ENCODE data around the gene SWT1. TPM values are rescaled to one million over a fixed set of nuclear protein-coding genes. Genes with fewer than 3 reads are reported as not detected.

SWT1 gene
- total RNA-seq, 3 donors from 2014 or later = 10.5 to 13.9 (median 10.9) TPM

GRCh38 chr1:185267301-185267700 lies 110.3 kb downstream of the SWT1 start:
- no peak overlapping the region for H3K4me3 ChIP-seq
- H3K4me1 ChIP-seq = no peaks in the 10 kb centered on the region
- intact Hi-C loops (cut with DNase I; ENCODE audit: low total_unique reads) = no loop called here
- DNase-seq (ENCODE audit: low spot score in 2 of 2) = no peak
- no peaks in the 10 kb centered on the region for H3K27me3 ChIP-seq
- H3K27ac ChIP-seq = no peak overlapping the region
- H3K9me3 ChIP-seq = no peaks in the 10 kb centered on the region
- no peak for TF ChIP-seq POLR2A (IDR thresholded peaks at IDR 0.05)
- TF ChIP-seq POLR2AphosphoS5 (IDR thresholded peaks at IDR 0.05) = no peak
- no peak for TF ChIP-seq CTCF (IDR thresholded peaks at IDR 0.05)
- H3K36me3 ChIP-seq = no peaks in the 10 kb centered on the region

- H3K9me3 ChIP-seq = no peaks in the 10 kb centered on the region
- intact Hi-C loops (cut with DNase I; ENCODE audit: low total_unique reads) = no loop called here
- H3K27me3 ChIP-seq = no peaks in the 10 kb centered on the region
- TF ChIP-seq CTCF (IDR thresholded peaks at IDR 0.05) (no peak), POLR2AphosphoS5 (IDR thresholded peaks at IDR 0.05) (no peak), POLR2A (IDR thresholded peaks at IDR 0.05) (no peak)
- no peak overlapping the region for H3K27ac ChIP-seq
- no peak for DNase-seq (ENCODE audit: low spot score in 2 of 2)
- no peak overlapping the region for H3K4me3 ChIP-seq
- no peaks in the 10 kb centered on the region for H3K4me1 ChIP-seq
- no peaks in the 10 kb centered on the region for H3K36me3 ChIP-seq
Measured at GRCh38 chr1:185267701-185268100, 110.7 kb downstream of the SWT1 start.

- intact Hi-C loops (cut with DNase I; ENCODE audit: low total_unique reads) = no loop called here
- no peaks in the 10 kb centered on the region for H3K4me1 ChIP-seq
- no peaks in the 10 kb centered on the region for H3K9me3 ChIP-seq
- no peak overlapping the region for H3K4me3 ChIP-seq
- H3K27ac ChIP-seq = no peak overlapping the region
- no peak for DNase-seq (ENCODE audit: low spot score in 2 of 2)
- H3K36me3 ChIP-seq = no peaks in the 10 kb centered on the region
- H3K27me3 ChIP-seq = no peaks in the 10 kb centered on the region
- no peak for TF ChIP-seq CTCF (IDR thresholded peaks at IDR 0.05)
- TF ChIP-seq POLR2AphosphoS5 (IDR thresholded peaks at IDR 0.05) = no peak
- TF ChIP-seq POLR2A (IDR thresholded peaks at IDR 0.05) = no peak
Measured at GRCh38 chr1:185268352-185268751, 111.4 kb downstream of the SWT1 start.

- intact Hi-C loops (cut with DNase I; ENCODE audit: low total_unique reads) = no loop called here
Measured at GRCh38 chr1:185271921-185272320, 115.0 kb downstream of the SWT1 start.

GRCh38 chr1:185279571-185279970 lies 122.6 kb downstream of the SWT1 start:
- DNase-seq (ENCODE audit: low spot score in 2 of 2) = no peak
- H3K9me3 ChIP-seq = no peaks in the 10 kb centered on the region
- H3K36me3 ChIP-seq = no peaks in the 10 kb centered on the region
- TF ChIP-seq POLR2AphosphoS5 (IDR thresholded peaks at IDR 0.05) (no peak), POLR2A (IDR thresholded peaks at IDR 0.05) (no peak), CTCF (IDR thresholded peaks at IDR 0.05) (no peak)
- H3K27ac ChIP-seq = no peak overlapping the region
- no peaks in the 10 kb centered on the region for H3K4me1 ChIP-seq
- H3K4me3 ChIP-seq = no peak overlapping the region
- intact Hi-C loops (cut with DNase I; ENCODE audit: low total_unique reads) = no loop called here
- H3K27me3 ChIP-seq = no peaks in the 10 kb centered on the region

More at GRCh38 chr1:185271921-185272320, 115.0 kb downstream of the SWT1 start:
- DNase-seq (ENCODE audit: low spot score in 2 of 2) = no peak
- no peak overlapping the region for H3K4me3 ChIP-seq
- no peaks in the 10 kb centered on the region for H3K27me3 ChIP-seq
- no peaks in the 10 kb centered on the region for H3K36me3 ChIP-seq
- TF ChIP-seq CTCF (IDR thresholded peaks at IDR 0.05) (no peak), POLR2AphosphoS5 (IDR thresholded peaks at IDR 0.05) (no peak), POLR2A (IDR thresholded peaks at IDR 0.05) (no peak)
- H3K27ac ChIP-seq = no peak overlapping the region
- H3K9me3 ChIP-seq = no peaks in the 10 kb centered on the region
- no peaks in the 10 kb centered on the region for H3K4me1 ChIP-seq
